HUES48 (cell line): ENCODE results near the gene RPRD1B.

Source experiments
- H3K27ac ChIP-seq: one replicate; pipeline ENCODE4 v1.7.0; 2013; ENCODE audit warnings: low read depth, low read length, inconsistent platforms
- H3K27me3 ChIP-seq: 2 replicates; pipeline ENCODE4 v1.6.1; 2013; ENCODE audit warnings: mild to moderate bottlenecking, low read length; ENCODE audit not compliant: control insufficient read depth, insufficient read depth
- H3K36me3 ChIP-seq: 2 replicates; pipeline ENCODE4 v1.6.1; 2013; ENCODE audit warnings: low read length; ENCODE audit not compliant: control insufficient read depth, insufficient read depth
- H3K4me1 ChIP-seq: 2 replicates; pipeline ENCODE4 v1.6.1; 2013; ENCODE audit warnings: mild to moderate bottlenecking, low read length; ENCODE audit not compliant: control insufficient read depth, insufficient read depth
- H3K4me3 ChIP-seq: 2 replicates; pipeline ENCODE4 v1.5.1; 2013; ENCODE audit warnings: mild to moderate bottlenecking, low read depth, low read length
- H3K9ac ChIP-seq: 2 replicates; pipeline ENCODE4 v1.6.1; 2013; ENCODE audit warnings: mild to moderate bottlenecking, low read depth, low read length, moderate library complexity
- H3K9me3 ChIP-seq: 2 replicates; pipeline ENCODE4 v1.6.1; 2013; ENCODE audit warnings: low read length; ENCODE audit not compliant: control insufficient read depth, insufficient read depth

Gene RPRD1B

DNA sequence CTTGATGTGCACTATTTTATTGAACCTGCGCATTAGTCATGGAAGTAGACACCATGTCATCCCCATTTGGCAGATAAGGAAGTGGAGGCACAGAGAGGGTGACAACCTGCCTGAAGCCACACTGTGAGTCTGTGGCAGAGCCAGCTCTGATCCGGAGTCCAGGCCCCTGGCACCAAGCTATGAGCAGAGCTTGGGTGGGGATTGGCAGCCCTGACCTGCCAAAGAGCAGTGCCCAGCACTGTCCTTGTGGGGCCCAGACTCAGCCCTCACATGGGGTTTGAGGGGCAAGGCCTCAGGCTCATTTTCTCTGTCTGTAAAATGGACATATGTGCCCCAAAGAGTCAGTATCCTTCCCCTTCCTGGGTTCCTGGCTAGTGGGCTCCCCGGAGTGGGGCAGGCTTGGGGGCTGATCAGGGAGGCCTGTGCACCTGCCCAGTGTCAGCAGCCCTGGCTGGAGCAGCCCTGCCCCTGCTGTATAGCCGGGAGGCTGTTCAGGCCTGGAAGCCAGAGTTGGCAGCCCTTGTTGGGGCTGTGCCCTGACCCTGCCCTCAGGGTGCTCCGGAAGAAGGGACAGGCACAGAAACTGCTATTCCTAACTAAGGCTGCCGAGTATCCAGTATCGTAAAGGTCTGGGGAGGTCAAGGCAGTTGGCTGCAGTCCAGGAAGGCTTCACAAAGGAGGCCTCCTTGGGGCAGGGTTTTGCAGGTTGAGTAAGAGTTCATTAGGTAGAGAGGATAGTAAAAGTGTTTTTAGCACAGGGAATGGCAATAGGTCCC, 92.8 kb downstream of the RPRD1B start:
- no peaks in the 10 kb centered on the region for H3K4me1 ChIP-seq
- no peak overlapping the region for H3K27ac ChIP-seq
- no peak overlapping the region for H3K4me3 ChIP-seq
- no peaks in the 10 kb centered on the region for H3K9me3 ChIP-seq
- H3K9ac ChIP-seq = no peak overlapping the region
- no peaks in the 10 kb centered on the region for H3K27me3 ChIP-seq
- no peaks in the 10 kb centered on the region for H3K36me3 ChIP-seq

- Histone ChIP-seq H3K4me1 (no peaks in the 10 kb centered on the region), H3K36me3 (no peaks in the 10 kb centered on the region), H3K27ac (no peak overlapping the region), H3K9me3 (no peaks in the 10 kb centered on the region), H3K9ac (no peak overlapping the region), H3K4me3 (no peak overlapping the region), H3K27me3 (no peaks in the 10 kb centered on the region)
These were observed 93.5 kb downstream of the RPRD1B start for GRCh38 chr20:38126932-38127621.

- Histone ChIP-seq H3K9ac (no peak overlapping the region), H3K4me1 (no peaks in the 10 kb centered on the region), H3K27me3 (no peaks in the 10 kb centered on the region), H3K4me3 (no peak overlapping the region), H3K27ac (no peak overlapping the region), H3K9me3 (no peaks in the 10 kb centered on the region), H3K36me3 (no peaks in the 10 kb centered on the region)
These were observed 94.5 kb downstream of the RPRD1B start for GRCh38 chr20:38127920-38128528.

GRCh38 chr20:38128691-38129090, 95.1 kb downstream of the RPRD1B start:
- no peaks in the 10 kb centered on the region for H3K9me3 ChIP-seq
- no peaks in the 10 kb centered on the region for H3K36me3 ChIP-seq
- H3K4me3 ChIP-seq = no peak overlapping the region
- H3K27me3 ChIP-seq = no peaks in the 10 kb centered on the region
- H3K27ac ChIP-seq = no peak overlapping the region
- H3K9ac ChIP-seq = no peak overlapping the region
- no peaks in the 10 kb centered on the region for H3K4me1 ChIP-seq

DNA sequence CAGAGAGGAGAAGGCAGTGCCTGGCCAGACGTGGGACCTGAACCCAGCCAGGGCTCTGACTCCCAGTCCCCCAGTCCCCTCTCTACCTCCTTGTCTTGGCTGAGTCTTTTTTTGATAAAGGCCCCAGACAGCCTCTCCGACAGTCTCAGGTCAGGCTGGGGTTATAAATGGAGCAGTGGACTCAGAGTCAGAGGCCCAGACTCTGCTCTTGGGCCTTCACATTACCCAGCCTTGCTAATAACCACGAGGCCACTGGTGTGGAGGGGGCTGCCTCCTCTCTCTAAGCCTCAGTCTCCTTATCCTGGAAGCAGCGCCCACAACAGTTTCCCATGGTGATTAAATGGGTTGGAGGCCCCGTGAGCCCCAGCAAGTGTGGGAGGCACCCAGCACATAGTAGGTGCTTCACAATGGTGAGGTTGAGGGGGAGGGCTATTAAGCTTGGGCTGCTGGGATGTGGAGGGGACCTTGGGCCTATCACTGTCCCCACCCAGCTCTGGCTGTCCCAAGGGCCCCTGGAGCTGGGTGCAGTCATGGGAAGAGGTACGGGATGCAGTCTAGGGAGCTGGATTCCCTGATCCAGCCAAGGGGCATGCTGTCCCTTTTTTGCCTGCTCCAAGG, 95.8 kb downstream of the RPRD1B start:
- H3K4me1 ChIP-seq = no peaks in the 10 kb centered on the region
- H3K27me3 ChIP-seq = no peaks in the 10 kb centered on the region
- no peak overlapping the region for H3K4me3 ChIP-seq
- H3K27ac ChIP-seq = no peak overlapping the region
- no peaks in the 10 kb centered on the region for H3K36me3 ChIP-seq
- no peaks in the 10 kb centered on the region for H3K9me3 ChIP-seq
- H3K9ac ChIP-seq = no peak overlapping the region

GRCh38 chr20:38129893-38130609, 96.5 kb downstream of the RPRD1B start:
- H3K9me3 ChIP-seq = no peaks in the 10 kb centered on the region
- H3K4me3 ChIP-seq = no peak overlapping the region
- H3K36me3 ChIP-seq = no peaks in the 10 kb centered on the region
- no peak overlapping the region for H3K27ac ChIP-seq
- no peaks in the 10 kb centered on the region for H3K27me3 ChIP-seq
- H3K4me1 ChIP-seq = no peaks in the 10 kb centered on the region
- H3K9ac ChIP-seq = no peak overlapping the region

GRCh38 chr20:38130687-38131587, 97.4 kb downstream of the RPRD1B start:
- Histone ChIP-seq H3K36me3 (no peaks in the 10 kb centered on the region), H3K27ac (no peak overlapping the region), H3K4me3 (no peak overlapping the region), H3K9ac (no peak overlapping the region), H3K4me1 (no peaks in the 10 kb centered on the region), H3K27me3 (no peaks in the 10 kb centered on the region), H3K9me3 (no peaks in the 10 kb centered on the region)

DNA sequence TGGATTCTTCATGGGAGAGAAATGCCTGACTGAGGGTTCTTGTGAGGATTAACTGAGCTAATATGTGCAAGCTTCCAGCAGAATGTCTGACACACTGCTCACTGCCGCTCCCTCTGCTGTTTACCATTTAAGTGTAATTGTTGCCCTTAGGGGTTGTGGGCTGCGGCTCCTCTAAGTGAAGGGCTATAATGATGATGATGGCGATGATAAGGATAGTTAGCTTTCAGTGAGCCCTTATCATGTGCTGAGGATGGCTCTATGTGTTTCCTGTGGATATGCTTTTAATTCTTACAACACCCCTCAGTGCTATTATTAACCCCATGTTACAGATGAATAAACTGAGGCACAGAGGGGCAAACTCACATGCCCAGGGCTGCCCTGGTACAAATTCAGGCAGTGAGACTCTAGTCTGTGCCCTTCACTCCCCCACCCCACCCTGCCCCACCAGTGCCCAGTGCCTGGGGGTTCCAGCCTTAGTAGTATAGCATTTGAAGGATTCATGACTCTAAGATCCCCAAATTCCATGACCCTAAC, 98.1 kb downstream of the RPRD1B start:
- Histone ChIP-seq H3K36me3 (no peaks in the 10 kb centered on the region), H3K9ac (no peak overlapping the region), H3K27me3 (no peaks in the 10 kb centered on the region), H3K4me1 (no peaks in the 10 kb centered on the region), H3K4me3 (no peak overlapping the region), H3K27ac (no peak overlapping the region), H3K9me3 (no peaks in the 10 kb centered on the region)

DNA sequence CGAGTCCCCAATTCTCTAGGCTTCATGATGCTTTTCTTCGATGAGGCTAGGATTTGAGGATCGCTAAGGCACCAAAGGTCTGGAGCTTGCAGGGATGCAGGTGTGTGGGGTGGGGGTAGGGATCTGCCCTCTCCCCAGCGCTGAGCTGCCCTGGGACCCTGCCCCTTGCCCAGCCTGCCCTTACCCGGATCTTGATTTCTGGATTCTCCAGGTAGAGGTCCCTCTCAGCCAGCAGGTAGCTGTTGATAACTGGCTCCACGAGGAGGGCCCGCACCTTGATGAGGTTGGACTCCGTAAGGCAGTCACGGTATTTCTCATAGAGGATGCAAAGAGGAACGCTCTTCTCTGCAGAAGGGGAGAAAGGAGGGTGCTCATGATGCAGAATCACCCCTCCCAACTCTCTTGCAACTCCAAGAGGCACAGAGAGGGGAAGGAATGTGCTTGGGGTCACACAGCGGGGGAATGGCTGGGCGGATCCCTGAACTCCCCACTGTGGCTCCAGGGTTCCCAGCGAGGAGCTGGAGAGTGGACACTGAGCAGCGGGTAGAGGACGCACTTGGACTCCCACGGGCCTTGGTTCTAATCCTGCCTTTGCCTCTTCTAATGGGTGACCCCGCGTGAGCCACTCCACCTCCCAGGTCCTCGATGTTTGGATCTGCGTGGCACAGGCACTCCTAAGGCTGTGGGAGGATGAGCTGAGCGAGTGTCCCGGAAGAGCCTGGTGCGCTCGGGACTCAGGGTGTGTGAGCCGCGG, 98.8 kb downstream of the RPRD1B start:
- no peaks in the 10 kb centered on the region for H3K9me3 ChIP-seq
- H3K36me3 ChIP-seq = no peaks in the 10 kb centered on the region
- no peaks in the 10 kb centered on the region for H3K4me1 ChIP-seq
- no peak overlapping the region for H3K4me3 ChIP-seq
- no peak overlapping the region for H3K9ac ChIP-seq
- H3K27me3 ChIP-seq = no peaks in the 10 kb centered on the region
- no peak overlapping the region for H3K27ac ChIP-seq
